OCI-LY7 (cell line): Measurements from ENCODE around the gene RNF130.

ENCODE experiments used
- CTCF ChIP-seq: fragments of 200-600 bp; sonication (generic); conservative IDR thresholded peaks from 2 replicates; pipeline ENCODE4 v1.5.1; 2014; ENCODE audit warnings: mild to moderate bottlenecking, antibody characterized with exemption, low read length, moderate library complexity, mixed read lengths
- EZH2phosphoT487 ChIP-seq: fragments of 200-600 bp; sonication (generic); IDR thresholded peaks from 2 replicates; pipeline ENCODE4 v1.6.1; 2018; ENCODE audit warnings: low read depth, borderline replicate concordance, mild to moderate bottlenecking, mixed run types, antibody characterized with exemption, low read length, moderate library complexity, mixed read lengths

GRCh38 chr5:179908528-179908927 lies 163.0 kb downstream of the RNF130 start:
- peak; percentile 49 for TF ChIP-seq CTCF
- no peak for TF ChIP-seq EZH2phosphoT487
